Fibroblast of pulmonary artery (primary cell): ENCODE results near the gene SYNJ2.

Experiments
- DNase-seq: peaks from one replicate; pipeline ENCODE4 v3.0.0-alpha.2; 2010; ENCODE audit warnings: low read depth
- H3K4me3 ChIP-seq: replicated peaks from 2 replicates; pipeline ENCODE4 v1.5.1; 2011; ENCODE audit warnings: low read depth, mild to moderate bottlenecking, control low read depth, low read length, moderate library complexity
- TF ChIP-seq, protein P1 (sequence below): IDR thresholded peaks from 2 replicates; pipeline ENCODE4 v1.5.1; 2011; ENCODE audit warnings: mild to moderate bottlenecking, control low read depth, low read length, inconsistent platforms; ENCODE audit errors: missing control alignments

SYNJ2 gene

DNA sequence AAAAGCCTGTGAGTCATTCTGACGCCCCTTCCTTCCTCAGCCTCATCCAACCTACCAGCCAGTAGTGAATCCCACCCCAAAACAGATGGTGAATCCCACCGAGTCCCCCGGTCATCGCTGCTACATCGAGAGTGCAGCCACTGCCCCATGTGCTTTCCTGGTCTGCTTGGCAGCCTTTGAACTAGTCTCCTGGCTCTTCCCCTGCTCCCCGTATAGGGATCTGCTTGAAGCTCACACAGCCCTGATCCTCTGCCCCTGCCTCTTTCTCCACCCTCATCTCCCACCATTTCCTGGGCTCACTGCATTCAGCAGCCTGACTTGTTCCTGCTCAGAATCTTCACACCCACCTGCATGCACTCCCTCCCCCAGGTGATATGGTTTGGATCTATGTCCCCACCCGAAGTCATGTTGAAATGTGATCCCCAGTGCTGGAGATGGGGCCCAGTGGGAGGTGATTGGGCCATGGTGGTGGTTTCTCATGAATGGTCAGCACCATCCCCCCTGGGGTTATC is 14.6 kb downstream of the SYNJ2 start:
- no peak overlapping the region for H3K4me3 ChIP-seq
- no peak for DNase-seq
- TF ChIP-seq, protein P1, sequence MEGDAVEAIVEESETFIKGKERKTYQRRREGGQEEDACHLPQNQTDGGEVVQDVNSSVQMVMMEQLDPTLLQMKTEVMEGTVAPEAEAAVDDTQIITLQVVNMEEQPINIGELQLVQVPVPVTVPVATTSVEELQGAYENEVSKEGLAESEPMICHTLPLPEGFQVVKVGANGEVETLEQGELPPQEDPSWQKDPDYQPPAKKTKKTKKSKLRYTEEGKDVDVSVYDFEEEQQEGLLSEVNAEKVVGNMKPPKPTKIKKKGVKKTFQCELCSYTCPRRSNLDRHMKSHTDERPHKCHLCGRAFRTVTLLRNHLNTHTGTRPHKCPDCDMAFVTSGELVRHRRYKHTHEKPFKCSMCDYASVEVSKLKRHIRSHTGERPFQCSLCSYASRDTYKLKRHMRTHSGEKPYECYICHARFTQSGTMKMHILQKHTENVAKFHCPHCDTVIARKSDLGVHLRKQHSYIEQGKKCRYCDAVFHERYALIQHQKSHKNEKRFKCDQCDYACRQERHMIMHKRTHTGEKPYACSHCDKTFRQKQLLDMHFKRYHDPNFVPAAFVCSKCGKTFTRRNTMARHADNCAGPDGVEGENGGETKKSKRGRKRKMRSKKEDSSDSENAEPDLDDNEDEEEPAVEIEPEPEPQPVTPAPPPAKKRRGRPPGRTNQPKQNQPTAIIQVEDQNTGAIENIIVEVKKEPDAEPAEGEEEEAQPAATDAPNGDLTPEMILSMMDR = no peak

DNA sequence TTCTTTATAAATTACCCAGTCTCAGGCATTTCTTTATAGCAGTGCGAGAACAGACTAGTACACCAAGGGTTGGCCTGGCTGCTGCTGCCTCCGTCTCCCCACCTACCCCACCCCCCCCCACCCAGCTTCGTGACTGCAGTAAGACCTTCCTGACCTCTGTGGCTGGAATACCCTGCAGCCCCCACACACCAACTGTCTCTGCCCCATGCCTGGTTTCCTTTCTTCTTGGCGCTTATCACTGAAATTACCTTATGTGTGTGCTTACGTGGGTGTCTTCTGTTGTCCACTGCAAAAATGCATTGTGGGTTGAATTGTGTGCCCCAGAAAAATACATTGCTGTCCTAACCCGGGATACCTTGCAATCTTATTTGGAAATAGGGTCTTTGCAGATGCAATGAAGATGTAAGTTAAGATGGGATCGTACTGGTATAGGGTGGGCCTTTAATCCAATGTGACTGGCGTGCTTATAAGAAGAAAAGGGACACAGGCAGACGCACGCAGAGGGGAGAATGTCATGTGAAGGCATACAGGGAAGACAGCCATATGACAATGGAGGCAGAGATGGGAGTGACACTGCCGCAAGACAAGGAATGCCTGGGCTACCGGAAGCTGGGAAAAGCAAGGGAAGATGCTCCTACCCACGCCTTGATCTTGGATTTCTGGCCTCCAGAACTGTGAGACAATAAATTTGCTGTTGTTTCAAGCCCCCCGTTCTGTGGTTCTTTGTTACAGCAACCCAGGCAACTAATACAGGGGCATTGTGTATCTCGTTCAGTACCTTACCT is 15.4 kb downstream of the SYNJ2 start:
- TF ChIP-seq, protein P1 = no peak
- no peak for DNase-seq
- H3K4me3 ChIP-seq = no peak overlapping the region

DNA sequence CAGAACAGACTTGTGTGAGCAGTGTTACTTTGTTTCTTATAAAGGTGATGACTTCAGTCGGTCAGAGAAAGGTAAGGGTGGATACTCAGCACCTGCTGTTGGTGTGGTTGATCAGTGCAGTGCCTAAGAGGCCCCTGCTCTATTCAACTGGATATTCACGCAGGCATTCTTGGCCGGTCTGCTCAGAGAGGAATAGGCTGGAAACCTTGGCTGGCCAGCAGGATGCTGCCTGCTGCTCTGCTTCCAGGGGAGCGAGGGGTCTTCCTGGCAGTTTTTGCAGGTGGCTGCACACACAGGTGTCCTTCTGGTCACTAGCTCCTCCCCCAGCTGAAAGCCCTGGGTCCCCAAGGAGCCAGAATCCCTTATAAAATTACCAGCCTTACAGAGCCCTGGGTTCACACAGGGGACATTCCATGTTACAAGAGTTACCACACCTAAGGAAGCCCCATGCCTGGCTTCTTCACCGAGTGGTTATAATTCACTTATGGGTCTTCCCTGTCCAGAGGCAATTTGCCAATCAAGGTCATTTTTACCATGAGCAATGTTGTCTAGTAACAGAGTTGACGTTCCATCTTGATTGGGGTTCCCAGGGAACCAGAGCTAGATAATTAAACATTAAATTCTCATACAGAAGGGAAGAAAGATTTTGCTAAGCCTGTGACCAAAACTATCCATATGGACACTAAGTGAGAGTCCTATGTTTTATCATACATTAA is 16.4 kb downstream of the SYNJ2 start:
- H3K4me3 ChIP-seq = no peak overlapping the region
- TF ChIP-seq, protein P1 = no peak
- no peak for DNase-seq

DNA sequence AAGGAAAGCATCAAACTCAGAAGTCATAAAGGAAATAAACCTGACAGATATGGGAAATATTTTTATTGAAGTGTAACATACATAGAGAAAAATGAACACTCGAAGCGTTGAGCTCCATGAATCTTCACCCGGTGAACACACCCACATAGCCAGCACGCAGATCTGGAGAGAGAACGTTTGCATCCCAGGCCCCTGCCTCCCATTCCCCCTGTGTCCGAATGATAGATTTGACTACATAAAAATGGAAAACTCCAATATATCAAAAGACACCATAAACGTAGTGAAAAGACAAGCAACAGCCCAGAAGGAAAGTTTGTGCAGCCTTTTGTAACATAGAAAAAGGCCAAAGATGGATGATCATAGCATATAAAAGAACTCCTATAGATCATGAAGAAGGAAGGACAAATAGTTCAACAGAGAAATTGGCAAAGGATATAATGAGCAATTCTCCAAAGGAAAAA is 17.1 kb downstream of the SYNJ2 start:
- no peak for DNase-seq
- H3K4me3 ChIP-seq = no peak overlapping the region
- TF ChIP-seq, protein P1 = no peak

DNA sequence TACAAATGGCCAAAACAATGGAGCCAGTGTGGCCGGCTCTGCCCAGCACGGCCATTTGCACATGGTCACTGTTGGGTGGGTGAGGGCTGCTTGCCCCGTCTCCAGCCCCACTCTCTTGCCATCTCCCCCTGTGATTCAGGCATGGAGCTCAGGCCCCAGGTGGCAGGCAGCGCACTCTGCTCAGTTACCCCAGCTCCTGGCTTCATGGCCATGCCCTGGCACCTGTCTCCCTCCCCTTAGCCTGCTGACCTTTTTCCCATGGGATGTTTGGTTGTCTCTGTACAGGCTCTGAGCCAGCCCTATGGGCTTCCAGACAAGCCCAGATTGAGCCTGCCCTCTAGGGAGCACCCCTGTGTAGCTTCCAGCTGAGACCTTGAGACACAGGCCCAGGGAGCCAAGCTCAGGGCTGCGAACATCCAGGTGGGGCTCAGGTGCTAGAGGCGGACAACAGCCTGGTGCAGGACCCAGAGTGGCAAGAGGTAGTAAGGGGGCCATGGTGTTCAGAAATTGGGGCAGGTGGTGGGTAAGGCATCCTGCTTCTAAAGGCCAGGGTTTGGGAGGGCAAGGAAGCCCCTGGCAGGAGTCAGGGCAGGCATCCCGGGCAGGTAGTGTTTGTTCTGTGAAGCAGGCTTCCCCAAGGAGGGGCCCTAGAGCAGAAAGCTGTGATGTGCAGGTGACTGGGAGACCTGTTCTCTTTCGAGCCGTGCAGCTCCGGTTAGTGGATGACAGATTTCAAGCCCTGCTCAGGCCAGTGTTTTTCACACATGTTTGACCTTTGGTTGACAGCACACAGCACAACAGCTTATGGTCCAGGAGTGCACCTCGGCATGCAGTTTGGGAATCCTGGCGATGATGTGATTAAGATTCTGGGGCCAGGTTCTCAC is 17.7 kb downstream of the SYNJ2 start:
- H3K4me3 ChIP-seq = no peak overlapping the region
- TF ChIP-seq, protein P1 = no peak
- no peak for DNase-seq

DNA sequence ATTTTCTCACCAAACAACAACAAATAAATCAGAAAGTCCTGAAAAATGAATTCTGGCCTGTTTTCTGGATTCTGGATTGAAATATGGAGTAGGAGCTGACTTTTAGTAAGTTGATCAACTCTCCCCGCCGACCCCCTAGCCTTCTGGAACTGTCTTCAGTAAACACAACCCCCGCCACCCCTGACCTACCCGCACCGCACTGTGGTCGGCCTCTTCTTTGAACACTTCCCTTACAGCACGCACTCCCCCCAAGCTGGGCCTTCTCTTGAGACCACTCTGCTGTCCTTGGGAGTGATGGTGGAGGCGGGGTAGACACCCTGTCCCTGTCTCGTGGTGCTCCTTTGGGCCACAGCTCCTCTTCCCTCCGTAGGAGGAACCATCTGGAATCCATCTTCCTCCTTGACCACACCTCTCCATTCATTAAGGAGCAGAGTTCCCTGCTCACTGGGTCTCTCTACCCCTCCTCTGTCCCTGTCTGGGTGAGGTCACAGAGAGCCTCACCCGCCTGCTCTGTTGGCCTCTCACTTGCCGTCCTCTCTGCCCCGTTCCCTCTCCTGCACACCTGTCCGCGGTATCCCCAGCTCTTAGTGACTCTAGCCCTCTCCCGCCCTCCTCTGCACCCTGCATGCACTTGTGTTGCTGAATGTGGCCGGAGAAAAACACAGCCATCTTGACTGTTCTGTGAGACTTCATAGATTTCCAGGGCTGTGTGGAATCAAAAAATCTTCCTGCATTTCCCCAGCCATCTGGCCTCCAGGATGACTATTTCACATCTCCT is 19.1 kb downstream of the SYNJ2 start:
- no peak for DNase-seq
- no peak overlapping the region for H3K4me3 ChIP-seq
- TF ChIP-seq, protein P1 = no peak
